Panc1 (cell line): ENCODE data around the gene C1orf159.

Experiments used
- CTCF ChIP-seq: fragments of 450-650 bp; IDR thresholded peaks from 2 replicates; pipeline ENCODE4 v1.5.1; 2017; ENCODE audit warnings: mild to moderate bottlenecking
- POLR2AphosphoS5 ChIP-seq: IDR thresholded peaks from 2 replicates; pipeline ENCODE4 v1.6.1; 2012; ENCODE audit warnings: mild to moderate bottlenecking, low read depth, low read length, moderate library complexity
- REST ChIP-seq, 2 experiments: IDR thresholded peaks; 2 replicates each; pipeline ENCODE4 v1.6.1; 2011 to 2012; ENCODE audit warnings: low read depth in 2 of 2, control low read depth in 1 of 2, low read length in 1 of 2, mild to moderate bottlenecking in 1 of 2, moderate library complexity in 1 of 2; ENCODE audit not compliant: insufficient read depth in 1 of 2
- SIN3A ChIP-seq: IDR thresholded peaks from 2 replicates; pipeline ENCODE4 v1.6.1; 2012; ENCODE audit warnings: low read depth, mild to moderate bottlenecking, low read length, moderate library complexity, borderline replicate concordance; ENCODE audit not compliant: insufficient read depth

GRCh38 chr1:1048765-1049164, 67.1 kb downstream of the C1orf159 start:
- TF ChIP-seq CTCF, result no peak
- TF ChIP-seq POLR2AphosphoS5, result no peak
- no peak for TF ChIP-seq SIN3A
- no peak for TF ChIP-seq REST (IDR thresholded peaks at IDR 0.05; ENCODE audit: insufficient read depth in 1 of 2, low read depth in 2 of 2, low read length in 1 of 2)
